GM20431 (cell line): Measurements from ENCODE around the gene KCNJ11.
"Not testable (repeated sequence)": the region's sequence is repeated elsewhere in the genome, so short reads cannot be mapped to it uniquely, and the experiment has no call there.

ENCODE experiments used
- in situ Hi-C: fragments of 300-500 bp; cut with MseI, MboI; formaldehyde crosslinking; loops from one replicate; pipeline ENCODE4 v1.15.0; 2020; ENCODE audit warnings: low sequenced_read_pairs; ENCODE audit not compliant: unreplicated experiment

Gene KCNJ11

DNA sequence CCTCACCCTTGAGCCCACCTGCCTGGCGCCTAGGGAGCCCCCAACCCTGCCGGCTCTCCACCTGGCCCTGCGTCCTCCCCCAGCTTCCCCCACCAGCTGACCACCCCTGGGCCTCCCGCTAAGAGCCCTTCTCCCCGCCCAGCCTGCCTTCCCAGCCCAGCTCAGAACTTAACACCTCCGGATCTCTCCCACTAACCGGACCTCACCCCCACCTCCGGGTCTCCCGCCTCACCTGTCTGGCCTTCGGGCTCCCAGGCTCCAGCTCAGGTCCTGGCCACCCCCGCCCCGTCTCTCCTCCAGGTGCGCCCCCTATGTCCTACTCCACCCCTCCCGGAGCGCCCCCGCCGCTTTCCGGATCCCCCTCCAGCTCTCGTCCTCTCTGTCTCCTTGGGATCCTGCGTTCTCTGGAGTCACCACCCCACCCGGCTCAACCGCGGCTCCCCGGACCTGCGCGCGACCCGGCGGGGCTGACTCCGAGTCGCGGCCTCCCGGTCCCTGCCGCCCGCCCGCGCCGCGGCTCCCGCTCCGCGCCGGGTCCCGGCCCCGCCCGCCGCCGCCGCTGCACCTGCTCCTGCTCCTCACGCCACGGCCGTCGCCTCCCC, at the start of gene KCNJ11:
Gene KCNJ11, minus strand, starts transcription at position 51 of the 602 bp plus-strand sequence. CDS start 568 bp downstream, outside the sequence.
- in situ Hi-C loops = no loop called here

- in situ Hi-C loops = no loop called here
These were observed 48.9 kb upstream of the KCNJ11 start for GRCh38 chr11:17437366-17437765.

DNA sequence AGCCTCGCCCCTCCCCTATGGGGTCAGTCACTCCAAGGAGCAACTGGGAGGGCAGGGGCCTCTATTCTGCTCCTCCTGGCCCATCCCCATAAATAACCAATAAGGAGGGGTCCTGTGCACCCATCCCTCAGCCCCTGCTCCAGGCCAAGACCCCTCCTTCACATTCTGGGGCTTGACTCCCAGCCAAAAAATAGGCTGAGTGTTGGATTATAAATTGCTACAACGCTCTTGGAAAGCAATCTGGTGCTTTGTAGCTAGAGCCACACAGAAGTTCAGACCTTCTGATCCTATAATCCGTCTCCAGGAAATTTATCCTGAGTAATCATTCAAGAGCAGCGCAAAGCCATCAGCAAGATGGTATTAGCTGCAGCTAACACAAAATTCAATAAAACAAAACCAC, 45.6 kb upstream of the KCNJ11 start:
- in situ Hi-C loops = no loop called here

DNA sequence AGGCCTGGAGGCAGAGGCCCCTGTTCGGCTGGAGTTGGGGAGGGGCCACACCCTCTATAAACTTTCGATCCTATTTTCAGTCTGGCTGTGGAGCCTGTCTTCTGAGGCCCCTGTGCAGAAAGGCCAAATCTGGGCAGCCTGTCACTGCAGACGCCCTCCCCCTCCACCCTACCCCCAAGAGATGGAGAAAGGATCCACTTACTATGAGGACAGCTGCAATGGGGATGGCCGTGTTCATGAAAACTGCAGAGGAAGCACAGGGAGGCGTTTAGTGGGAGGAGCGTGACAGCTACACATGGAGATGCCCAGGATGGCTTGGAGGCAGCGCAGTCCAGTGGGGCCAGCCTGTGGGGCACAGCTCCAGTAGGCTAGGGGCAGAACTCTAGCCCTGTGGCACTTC, 43.5 kb upstream of the KCNJ11 start:
- in situ Hi-C loops = no loop called here

GRCh38 chr11:17431139-17431538, 42.7 kb upstream of the KCNJ11 start:
- in situ Hi-C loops = no loop called here

DNA sequence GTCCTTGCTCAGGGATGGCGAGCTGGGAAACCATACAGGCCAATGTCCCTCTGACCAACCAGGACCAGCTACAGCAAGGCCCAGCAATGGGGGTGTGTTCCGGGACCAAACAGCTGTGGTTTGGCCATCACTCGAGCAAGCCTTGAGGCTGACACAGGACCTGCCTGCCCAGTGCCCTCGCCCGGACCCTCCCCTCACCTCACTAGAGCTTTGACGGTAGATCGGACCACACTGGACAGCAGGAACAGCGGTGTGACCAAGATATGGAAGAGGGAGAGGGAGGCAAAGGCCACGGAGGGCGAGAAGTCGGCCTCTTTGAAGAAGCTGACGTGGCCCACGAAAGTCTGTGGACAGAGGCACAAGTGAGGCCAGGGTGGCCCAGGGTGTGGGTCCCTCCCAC, 42.2 kb upstream of the KCNJ11 start:
- in situ Hi-C loops = no loop called here

GRCh38 chr11:17428925-17429324, 40.5 kb upstream of the KCNJ11 start:
- in situ Hi-C loops = no loop called here

DNA sequence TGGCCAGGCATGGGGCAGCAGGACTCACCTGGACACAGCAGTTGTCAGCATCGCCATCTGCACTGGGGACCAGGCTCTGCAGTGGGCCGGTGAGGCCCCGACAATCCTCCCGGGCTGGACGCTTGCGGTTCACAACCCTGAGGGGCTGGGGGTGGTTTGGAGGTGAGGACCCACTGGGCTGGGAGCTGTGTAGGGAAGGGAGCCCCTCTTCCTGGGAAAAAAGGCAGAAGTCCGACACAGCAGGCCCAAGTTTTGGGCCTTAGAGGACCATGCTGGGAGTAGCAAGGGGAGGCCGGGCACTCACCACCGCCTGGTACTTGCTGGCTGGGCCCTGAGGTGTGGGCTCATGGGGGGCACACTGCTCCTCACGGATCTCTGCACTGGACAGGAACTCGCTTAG, 39.8 kb upstream of the KCNJ11 start:
- in situ Hi-C loops = no loop called here

DNA sequence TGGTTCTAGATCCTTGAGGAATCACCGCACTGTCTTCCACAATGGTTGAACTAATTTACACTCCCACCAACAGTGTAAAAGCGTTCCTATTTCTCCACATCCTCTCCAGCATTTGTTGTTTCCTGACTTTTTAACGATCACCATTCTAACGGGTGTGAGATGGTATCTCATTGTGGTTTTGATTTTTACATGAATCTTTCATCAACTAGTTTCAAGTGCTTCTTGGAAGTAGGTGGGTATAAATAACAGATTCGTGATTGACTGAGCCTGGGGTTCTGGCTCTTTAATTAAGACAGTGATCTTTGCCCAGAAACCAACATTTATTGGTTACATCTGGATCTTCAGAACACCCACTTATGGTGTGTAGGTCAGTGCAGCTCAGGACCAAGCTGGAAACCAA, 37.8 kb upstream of the KCNJ11 start:
- in situ Hi-C loops = not testable (repeated sequence)

DNA sequence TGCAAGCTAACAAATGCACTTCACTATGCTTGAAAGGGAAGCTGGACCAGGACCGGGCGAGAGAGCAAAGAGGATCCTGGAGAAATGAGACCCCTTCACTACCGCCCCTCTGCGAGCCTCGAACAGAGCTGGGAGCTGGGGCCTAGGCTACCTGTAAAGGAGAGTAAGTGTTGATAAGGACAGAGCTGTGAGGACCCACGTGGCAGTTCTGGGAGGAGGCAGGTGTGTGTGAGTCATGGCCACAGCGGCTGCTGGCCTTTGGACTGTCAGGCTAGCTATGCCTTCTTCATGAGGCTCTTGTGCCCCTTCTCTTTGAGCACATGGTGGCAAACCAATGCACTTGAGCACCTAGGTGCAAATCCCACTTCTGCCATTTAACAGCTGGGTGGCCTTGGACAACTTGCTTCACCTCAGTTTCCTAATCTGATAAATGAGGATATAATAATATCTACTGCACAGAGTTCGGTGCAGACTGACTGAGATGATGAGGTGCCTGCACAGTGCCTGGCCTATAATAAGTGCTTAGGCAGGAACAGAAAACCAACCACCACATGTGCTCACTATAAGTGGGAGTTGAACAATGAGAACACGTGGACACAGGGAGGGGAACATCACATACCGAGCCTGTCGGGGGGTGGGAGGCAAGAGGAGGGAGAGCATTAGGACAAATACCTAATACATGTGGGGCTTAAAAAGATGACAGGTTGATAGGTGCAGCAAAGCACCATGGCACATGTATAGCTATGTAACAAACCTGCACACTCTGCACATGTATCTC, 35.3 kb upstream of the KCNJ11 start:
- in situ Hi-C loops = no loop called here

DNA sequence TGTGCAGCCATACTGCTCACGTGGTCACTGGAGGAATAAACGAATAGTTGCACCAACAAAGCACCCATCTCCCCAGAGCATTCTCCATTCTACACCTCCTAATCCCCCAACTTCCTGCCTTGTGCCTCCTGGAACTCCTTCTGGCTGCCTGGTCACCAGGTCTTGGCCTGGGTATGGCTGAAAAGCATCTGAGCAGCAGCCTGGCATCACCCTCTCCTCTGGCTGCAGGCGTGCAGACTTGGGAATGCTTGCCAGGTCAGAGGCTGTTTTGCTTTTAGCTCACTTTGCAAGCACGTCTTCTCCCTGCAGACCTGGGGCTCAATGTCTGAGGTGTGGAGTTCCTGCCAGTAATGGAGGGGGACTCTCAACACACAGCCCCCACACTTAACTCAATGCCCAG, 33.3 kb upstream of the KCNJ11 start:
- in situ Hi-C loops = no loop called here

DNA sequence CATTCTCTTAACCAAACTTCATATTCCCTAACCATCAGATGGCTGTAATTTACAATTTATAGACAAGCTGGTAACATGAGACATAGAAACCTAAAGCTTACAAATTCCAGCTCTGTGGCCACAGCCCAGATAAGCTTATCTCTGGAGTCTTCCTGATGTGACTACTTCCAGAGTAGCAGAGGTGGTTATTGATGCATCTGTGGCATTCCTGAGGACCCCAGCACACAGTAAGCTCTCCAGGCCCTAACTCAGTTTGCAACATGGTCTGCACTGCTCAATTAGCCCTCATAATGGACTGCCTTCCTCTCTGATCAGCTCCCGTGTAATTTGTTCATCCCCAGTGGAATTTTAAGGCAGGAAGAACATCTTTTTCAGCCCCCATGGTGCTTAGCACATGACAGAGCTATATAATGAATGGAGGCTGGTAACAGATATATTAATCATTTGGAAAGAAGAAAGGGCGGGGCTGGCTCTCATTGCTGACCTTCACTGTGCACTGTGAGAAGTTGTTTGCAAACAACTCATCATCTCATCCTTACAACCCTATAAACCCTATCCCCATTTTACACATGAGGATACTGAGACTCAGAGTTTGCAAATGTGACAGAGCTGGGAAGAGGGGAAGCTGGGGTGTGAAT, 30.1 kb upstream of the KCNJ11 start:
- in situ Hi-C loops = no loop called here

DNA sequence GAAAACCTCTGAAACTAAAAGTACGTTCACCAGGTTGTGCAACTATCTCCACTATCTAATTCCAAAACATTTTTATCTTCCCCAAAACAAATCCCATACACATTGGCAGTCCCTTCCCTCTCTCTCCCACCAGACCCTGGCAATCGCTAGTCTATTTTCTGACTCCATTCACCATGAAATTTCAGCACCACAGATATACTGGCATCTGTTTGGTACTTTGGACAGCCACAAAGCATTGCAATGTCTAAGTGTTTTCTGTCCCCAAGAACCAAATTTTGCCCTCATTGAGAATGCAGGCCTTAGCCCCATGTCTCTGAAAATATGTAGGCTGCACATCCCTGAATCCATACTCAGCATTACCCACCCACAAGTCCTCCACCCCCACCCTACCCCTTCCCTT, 28.0 kb upstream of the KCNJ11 start:
- in situ Hi-C loops = no loop called here

DNA sequence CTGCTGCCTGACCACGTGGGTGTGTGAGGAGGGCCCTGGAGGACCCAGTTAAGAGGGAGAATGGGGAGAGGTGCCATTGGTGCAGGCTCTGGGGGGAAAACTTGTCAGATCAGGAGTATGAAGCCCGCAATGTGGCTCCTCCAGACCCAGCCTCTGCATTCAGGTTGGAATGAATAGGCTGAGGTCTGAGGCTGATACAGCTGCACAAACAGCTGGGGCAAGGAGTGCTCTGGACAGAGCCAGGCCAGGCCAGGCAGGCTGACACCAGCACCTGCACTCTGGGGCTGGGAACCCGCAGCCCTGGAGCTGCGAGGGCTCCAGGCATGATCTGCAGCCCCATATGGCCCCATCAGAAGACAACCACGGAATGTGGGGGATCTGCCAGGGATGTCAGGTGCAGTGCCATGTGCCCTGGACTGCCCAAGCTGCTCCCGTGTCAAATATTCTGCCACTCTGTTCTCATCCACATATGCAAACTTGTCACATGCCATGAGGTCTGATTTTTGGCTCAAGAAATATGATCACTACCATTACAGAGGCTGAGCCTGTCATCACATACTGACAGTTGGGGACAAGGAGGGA, 27.2 kb upstream of the KCNJ11 start:
- in situ Hi-C loops = no loop called here

DNA sequence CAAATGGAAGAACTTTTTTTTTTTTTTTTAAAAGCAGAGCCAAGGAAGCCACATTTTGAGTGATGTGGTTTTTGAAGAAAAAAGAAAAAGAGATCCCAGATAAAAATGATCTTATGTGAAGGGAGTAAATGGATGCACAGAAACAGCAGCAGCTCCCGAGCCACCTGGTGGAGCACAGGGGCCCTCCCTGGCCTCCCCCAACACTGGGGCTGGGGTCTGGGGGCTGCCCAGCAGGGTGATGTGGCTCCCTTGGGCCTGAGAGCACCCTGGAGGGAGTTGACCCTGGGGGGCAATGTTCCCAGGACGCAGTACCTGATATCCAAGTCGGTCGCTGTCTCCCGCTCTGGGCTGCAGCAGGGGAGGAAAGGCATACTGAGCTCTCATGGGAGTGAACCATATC, 26.5 kb upstream of the KCNJ11 start:
- in situ Hi-C loops = no loop called here

DNA sequence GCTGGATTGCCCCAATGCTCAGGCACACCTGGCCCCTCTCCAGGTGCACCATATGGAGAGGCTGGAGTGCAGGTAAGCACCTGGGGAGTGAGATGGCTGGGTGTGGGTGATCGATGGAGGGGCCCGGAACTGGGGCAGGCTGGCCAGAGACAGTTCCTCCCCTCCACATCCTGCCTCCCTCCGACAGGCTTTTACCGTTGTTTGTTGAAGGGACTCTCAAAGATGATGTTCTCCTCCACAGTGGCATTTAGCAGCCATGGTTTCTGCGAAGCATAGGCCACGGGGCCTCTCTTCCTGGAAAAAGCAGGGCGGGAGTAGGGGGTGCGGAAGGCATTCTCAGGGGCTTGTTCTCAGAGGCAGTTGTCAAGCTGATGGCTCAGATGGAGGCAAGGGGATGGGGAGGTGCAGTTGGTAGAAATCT, 25.9 kb upstream of the KCNJ11 start:
- in situ Hi-C loops = no loop called here

GRCh38 chr11:17413414-17414316, 25.2 kb upstream of the KCNJ11 start:
- in situ Hi-C loops = no loop called here

- in situ Hi-C loops = no loop called here
These were observed 24.2 kb upstream of the KCNJ11 start for GRCh38 chr11:17412488-17413180.

DNA sequence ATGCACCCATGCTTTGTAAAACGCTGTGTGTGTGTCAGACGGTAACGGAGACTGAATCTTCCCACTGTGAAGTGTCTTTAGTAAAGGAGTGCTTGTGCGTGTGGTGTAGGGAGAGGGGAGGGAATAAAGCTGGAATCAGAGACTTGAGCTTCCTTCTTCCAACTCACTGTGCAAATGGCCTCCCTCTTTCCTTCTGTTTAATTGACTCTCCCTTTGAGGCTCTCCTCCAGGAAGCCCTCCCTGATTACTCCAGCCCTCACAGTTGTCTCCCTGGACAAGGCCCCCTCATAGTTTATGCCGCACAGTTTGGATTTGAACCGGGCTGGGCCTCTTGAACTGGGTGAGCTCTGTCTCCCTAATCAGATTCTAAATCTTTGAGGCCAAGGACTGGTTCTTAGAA, 23.0 kb upstream of the KCNJ11 start:
- in situ Hi-C loops = no loop called here
